ENCODE results near the gene SETD5.

Gene SETD5

DNA sequence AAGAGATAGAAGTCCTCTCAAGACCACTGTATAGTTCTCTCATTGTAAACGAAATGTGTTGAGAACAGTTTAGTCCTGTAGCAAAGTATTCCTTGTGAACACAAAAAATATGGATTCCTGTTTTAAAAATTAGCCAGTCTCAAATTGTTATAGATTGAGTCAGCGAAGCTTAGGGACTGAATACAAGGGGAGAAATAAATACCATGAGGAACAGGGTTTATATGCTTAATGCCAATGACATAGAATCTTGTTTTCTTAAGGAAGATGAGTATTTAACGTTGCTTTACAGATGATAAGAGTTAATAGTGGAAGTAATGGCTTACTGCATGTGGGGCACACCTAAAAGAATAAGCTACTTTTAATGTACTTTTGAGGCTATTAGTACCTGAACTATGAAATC, 37.9 kb downstream of the SETD5 start:
- DNase-seq (ENCODE audit: low read depth): no peak
- TF ChIP-seq, protein P1, sequence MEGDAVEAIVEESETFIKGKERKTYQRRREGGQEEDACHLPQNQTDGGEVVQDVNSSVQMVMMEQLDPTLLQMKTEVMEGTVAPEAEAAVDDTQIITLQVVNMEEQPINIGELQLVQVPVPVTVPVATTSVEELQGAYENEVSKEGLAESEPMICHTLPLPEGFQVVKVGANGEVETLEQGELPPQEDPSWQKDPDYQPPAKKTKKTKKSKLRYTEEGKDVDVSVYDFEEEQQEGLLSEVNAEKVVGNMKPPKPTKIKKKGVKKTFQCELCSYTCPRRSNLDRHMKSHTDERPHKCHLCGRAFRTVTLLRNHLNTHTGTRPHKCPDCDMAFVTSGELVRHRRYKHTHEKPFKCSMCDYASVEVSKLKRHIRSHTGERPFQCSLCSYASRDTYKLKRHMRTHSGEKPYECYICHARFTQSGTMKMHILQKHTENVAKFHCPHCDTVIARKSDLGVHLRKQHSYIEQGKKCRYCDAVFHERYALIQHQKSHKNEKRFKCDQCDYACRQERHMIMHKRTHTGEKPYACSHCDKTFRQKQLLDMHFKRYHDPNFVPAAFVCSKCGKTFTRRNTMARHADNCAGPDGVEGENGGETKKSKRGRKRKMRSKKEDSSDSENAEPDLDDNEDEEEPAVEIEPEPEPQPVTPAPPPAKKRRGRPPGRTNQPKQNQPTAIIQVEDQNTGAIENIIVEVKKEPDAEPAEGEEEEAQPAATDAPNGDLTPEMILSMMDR (IDR thresholded peaks at IDR 0.05; ENCODE audit: insufficient read depth, low read depth, low read length, missing control alignments): no peak
- H3K4me3 ChIP-seq (ENCODE audit: low read depth, low read length): no peak overlapping the region

DNA sequence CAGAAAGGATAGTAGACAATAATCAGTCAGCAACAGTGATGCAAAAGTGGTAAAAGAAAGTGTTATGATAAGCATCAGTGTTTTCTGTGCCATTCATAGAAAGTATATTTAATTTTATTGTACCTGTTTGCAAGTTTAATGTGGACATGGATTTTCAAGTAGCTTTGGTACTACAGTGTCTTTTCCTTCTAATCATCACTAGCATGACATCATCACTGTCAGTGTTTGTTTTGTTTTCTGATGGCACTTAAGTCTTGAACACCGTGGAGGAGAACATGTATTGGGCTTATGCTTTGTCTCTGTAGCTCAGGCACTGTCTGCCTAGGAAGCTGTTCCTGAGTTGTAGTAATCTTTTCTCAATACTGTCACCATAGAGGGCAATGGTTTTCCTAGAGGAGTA, 41.9 kb downstream of the SETD5 start:
- no peak for DNase-seq (ENCODE audit: low read depth)
- TF ChIP-seq, protein P1 (IDR thresholded peaks at IDR 0.05; ENCODE audit: insufficient read depth, low read depth, low read length, missing control alignments): no peak
- no peak overlapping the region for H3K4me3 ChIP-seq (ENCODE audit: low read depth, low read length)

DNA sequence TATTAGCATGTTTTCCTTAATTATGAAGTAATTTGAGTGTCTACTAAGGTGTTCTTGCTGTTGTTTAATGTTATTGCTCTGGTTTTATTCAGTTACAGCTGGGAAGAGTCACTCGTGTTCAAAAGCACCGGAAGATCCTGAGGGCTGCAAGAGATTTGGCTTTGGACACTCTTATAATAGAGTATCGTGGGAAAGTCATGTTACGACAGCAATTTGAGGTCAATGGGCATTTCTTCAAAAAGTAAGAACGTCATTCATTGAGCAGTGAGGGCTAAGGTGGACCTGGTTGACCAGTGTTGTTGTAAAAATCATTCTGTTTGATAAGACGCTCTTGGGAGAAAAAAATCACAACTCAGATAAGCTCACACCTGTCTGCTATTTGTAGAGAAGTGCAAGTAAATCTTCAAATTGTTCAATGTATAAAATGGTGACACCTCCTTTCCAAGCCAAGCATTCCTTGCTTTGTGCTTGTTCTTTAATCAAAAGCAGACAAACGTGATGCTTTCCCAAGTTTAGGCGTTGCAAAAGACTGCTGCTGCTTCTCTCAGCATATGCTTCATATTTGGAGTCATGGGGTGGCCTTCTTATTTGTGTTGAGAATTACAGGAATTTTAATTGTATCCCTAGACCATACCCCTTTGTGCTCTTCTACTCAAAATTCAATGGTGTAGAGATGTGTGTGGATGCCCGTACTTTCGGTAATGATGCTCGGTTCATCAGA, 44.2 kb downstream of the SETD5 start:
- DNase-seq (ENCODE audit: low read depth): no peak
- TF ChIP-seq, protein P1 (IDR thresholded peaks at IDR 0.05; ENCODE audit: insufficient read depth, low read depth, low read length, missing control alignments): no peak
- no peak overlapping the region for H3K4me3 ChIP-seq (ENCODE audit: low read depth, low read length)

DNA sequence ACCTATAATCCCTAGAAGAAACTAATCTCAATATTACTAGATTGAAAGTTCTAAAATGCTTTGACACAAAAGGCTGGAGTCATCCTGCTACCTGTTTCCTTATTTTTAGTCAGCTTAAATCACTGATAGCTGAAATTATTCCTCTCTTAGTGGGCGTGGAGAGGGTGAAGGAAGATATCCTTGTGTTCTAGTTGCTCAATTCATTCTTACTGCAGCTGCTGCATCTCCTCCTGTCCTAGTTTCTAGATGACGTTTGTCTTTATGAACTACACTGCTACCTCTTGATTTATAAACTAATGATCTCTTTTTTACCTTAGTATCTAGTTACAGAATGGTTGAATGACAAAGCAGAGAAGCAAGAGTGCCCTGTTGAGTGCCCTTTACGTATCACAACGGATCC, 50.7 kb downstream of the SETD5 start:
- no peak for DNase-seq (ENCODE audit: low read depth)
- H3K4me3 ChIP-seq (ENCODE audit: low read depth, low read length): no peak overlapping the region
- TF ChIP-seq, protein P1 (IDR thresholded peaks at IDR 0.05; ENCODE audit: insufficient read depth, low read depth, low read length, missing control alignments): no peak

DNA sequence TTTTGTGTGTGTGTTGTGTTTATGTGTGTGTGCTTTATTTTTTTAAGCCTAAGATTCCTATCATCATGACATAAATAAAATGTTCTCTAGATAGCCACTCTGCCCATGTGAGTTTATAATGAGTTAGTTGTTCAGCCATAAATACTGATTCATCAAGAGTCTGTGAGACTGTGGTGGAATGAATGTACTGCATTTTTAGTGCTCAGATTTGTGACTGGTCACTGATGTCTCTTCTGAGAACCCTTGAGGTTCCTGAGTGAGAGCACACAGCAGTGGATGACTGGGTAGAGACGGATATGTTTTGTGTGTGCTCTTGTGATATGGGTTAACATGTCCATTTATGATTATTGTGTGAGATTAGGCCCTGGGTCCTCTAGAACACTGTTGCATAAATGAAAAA, 51.2 kb downstream of the SETD5 start:
- no peak for DNase-seq (ENCODE audit: low read depth)
- H3K4me3 ChIP-seq (ENCODE audit: low read depth, low read length): no peak overlapping the region
- TF ChIP-seq, protein P1 (IDR thresholded peaks at IDR 0.05; ENCODE audit: insufficient read depth, low read depth, low read length, missing control alignments): no peak

DNA sequence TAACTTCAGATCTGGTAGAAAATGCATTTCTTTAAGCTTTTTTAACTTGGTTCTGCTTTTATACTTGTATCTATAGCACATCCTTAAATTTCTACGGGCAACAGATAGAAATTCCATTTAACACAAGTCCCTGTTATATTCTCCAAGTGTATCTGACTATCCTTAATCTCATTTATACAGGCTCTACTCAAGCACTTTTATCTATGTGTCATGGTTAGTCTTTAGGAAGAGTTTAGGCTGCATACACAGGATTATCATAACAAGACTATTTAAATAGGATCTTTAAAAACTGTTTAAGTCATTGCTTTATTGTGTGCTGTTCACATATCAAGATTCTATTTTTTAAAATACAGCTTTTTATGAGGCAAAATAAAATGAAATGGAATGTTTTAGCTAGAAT, 52.7 kb downstream of the SETD5 start:
- DNase-seq (ENCODE audit: low read depth): no peak
- TF ChIP-seq, protein P1 (IDR thresholded peaks at IDR 0.05; ENCODE audit: insufficient read depth, low read depth, low read length, missing control alignments): no peak

DNA sequence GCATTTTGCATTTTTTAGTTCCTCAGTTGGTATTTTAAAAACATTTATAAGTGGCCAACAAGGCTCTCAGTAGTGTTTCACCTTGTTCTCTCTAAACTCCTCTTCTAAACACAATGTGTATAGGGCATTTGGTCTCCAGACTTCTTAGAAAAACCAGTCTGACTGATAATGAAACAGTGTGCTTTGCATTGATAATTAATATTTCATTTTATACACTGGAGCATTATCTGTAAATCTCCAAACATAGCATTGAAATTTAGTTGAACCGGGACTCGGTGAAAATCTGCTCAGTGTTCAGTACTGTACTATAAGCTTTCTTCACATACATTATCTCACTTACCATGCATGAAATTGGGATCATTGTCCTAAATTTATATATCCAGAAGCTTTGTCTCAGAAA, 53.6 kb downstream of the SETD5 start:
- no peak for DNase-seq (ENCODE audit: low read depth)
- no peak overlapping the region for H3K4me3 ChIP-seq (ENCODE audit: low read depth, low read length)
- TF ChIP-seq, protein P1 (IDR thresholded peaks at IDR 0.05; ENCODE audit: insufficient read depth, low read depth, low read length, missing control alignments): no peak

More for the DNA sequence above, 52.7 kb downstream of the SETD5 start:
- H3K4me3 ChIP-seq (ENCODE audit: low read depth, low read length): no peak overlapping the region
